GM21825 (cell line): ENCODE results near the gene FTO.

ENCODE experiments used
- ATAC-seq: cut with Tn5 transposase; IDR thresholded peaks from one replicate; pipeline ENCODE4 v1.9.1; 2021; ENCODE audit warnings: mild to moderate bottlenecking, moderate library complexity; ENCODE audit not compliant: unreplicated experiment

FTO gene

DNA sequence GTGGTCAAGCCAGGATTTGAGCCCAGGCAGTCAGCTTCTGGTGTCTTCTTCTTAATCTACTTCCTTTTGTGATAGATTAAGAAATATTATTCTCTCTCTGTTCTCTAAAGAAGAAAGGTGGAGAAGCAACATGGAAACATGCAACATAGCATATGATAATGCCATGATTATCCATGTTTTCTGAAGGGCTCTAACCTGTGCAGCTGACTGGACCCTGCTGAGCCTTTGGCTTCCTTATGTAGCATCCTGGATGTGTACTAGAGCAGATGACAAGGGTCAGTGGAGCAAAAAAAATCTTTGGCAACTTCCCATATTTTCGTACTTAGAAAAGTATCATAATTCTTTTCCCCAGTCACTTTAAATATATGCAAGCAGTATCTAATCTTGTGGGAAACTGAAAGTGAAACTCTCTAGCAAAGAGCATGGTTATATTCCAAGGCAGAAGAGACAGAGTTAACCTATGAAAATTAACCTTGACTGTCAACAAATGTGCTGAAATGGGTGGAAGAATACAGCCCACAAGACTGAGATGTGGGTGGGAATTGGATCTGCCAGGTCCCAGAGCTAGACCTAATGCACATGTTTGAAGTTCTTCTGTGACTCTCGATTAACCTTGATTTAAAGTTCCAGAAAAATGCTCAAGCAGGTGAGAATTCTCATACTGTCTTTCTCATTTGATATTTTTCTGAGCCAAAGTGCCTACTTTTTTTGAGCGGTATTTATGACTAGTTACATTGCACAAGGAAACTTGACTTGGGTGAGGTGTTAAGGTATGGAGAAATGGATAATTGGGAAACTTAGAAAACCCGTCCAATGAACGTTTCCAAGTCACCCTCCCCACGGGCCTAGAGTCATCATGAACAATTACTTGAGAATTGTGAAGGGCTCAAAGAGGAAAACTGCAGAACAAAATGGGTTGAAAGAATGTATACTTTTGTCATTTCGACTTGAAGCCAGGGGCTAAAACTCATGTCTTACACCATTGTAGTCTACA is 248.6 kb downstream of the FTO start:
- ATAC-seq = peak; percentile 66

GRCh38 chr16:53953336-53953735 is 249.4 kb downstream of the FTO start:
- no peak for ATAC-seq

DNA sequence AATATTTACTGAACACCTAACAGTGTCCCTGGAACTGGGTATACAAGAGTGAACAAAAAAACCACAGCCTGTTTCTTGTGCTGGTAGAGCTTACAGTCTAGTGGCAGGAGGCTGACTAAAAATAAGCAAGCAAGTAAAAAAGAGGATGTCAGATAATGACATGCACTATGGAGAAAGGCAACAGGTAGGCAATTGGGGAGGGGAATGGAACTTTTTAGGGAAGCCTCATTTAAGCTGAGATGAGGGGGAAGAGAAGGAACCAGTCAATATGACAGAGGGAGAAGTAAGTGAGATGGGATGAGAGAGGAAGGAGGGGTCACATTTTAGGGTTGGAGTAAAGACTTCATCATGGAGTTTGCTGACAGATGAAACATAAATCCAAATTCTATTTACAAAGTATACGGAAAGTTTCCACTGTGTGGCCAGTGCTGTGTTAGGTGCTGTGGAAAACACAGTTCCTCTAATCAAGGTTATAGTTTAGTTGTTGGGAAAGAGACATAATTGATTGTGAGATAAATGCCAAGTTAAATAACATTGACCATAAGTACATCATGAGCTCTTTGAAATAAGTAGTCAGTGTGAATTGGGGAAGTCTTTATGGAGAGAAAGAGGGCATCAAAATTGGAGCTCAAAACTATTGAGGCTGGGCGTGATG is 251.4 kb downstream of the FTO start:
- ATAC-seq = no peak

- no peak for ATAC-seq
These were observed 254.5 kb downstream of the FTO start for GRCh38 chr16:53958341-53958880.

- no peak for ATAC-seq
These were observed 256.3 kb downstream of the FTO start for GRCh38 chr16:53960050-53960812.

DNA sequence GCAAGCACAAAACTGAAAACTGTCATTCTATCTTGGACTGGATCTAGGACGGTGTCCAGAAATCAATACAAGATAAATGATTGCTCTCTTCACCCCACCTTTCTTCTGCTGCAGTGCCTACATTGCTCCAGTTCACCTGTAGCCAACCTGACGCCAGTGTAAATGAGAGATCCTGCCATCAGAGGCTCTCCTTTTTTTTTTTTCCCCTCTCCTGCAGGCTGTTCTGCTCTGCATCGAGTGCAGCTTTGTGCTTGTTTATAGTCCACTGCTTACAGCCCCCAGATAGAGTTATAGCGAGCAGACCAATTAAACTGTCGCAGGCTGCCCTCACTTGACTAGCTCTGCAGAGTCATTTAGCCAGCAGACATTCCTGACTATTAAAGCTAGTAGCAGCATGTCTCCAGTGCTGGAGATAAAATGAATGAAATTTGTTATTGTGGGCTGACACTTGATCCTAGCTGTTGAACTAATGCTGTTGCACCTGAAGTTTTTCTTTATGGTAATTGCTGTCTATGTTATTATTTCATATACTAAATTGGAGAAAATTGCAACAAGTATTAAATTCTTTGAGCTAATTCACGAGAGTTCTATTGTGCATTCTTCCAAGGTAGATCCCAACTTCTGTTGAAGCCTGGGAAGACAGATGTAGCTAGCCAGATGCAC is 257.1 kb downstream of the FTO start:
- no peak for ATAC-seq

DNA sequence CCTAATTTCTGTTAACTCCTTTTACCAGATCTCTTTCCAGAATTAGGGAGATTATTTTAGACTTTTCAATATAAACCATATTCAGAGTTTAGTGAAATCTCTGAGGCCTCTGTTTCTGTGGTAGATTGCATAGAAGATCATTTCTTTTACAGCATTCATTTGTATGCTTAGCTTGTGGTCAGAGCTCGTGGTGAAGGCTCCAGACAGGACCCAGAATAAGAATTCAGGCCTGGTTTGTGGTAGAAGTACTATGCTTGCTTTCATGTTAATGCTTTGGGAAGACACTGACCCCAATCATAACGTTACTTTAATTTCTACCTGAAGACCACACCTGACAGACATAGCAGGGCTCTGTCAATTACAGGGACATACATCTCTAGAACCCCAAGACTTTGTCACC is 258.1 kb downstream of the FTO start:
- ATAC-seq = no peak

DNA sequence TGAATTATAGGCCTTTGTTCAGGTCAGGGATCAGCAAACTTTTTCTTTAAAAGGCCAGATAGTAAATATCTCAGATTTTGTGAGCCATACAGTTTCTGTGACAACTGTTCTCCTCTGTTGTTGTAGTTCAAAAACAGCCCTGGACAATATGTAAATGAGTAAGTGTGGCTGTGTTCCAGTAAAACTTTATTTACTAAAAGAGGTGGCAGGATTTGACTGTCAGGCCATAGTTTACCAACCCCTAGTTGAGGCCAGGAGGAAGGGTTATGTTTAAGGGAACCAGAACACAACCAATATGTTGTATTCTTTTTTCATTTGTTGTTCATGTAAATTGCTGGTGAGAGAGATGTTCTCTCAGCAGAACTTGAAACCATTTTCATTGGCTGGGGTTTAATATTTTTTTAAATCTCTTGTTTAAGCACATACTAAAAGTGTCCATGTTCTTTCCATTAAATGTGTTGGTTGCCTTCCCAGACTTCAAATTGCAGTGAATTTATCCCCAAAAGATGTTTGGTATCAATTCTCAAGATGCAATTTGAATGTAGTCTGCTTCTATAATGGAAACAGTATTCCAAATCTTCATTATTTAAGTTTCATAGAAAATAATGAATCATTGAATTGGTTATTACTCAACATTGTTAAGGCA is 260.3 kb downstream of the FTO start:
- no peak for ATAC-seq

GRCh38 chr16:53966821-53967571 is 263.0 kb downstream of the FTO start:
- no peak for ATAC-seq

DNA sequence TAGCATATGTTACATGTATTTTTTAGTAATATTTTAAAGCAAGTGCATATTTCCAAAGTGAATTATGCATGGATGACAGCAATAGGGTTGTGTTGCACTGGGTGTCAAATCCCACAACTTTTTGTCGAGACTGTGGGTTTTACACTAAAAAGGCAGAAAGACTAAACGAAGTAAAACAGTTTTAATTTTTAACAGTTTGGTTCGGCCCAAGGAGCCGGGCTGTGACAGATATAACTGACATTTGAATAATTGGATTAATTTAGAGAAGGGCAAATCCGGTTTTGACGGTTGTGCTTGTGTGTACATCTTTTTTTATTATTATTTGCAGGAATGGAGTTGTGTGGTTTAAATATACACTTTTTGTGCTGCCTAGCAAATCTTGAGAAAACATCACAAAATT is 263.6 kb downstream of the FTO start:
- ATAC-seq = no peak

GRCh38 chr16:53968454-53968853 is 264.5 kb downstream of the FTO start:
- ATAC-seq = no peak

- ATAC-seq = no peak
These were observed 264.9 kb downstream of the FTO start for GRCh38 chr16:53968896-53969295.

DNA sequence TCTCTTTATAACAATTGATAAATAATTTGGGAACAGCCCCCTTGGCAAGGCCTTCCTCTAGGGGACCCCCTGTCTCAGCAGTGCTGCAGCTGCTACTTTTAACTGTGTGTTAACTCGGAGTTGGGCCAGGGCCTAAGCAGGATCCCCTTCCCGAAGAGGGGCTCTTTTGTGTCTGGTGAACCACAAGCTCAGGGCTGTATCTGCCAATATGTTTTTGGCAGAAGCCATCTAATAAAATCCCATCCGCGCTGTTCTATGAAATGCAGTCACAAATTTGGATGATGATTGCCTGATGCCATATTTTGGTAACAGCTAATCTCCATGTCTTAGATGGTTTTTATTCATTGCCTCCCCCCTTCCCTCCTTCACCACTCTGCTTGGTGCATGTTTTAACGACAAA is 267.7 kb downstream of the FTO start:
- no peak for ATAC-seq

GRCh38 chr16:53973021-53973420 is 269.1 kb downstream of the FTO start:
- ATAC-seq = no peak

DNA sequence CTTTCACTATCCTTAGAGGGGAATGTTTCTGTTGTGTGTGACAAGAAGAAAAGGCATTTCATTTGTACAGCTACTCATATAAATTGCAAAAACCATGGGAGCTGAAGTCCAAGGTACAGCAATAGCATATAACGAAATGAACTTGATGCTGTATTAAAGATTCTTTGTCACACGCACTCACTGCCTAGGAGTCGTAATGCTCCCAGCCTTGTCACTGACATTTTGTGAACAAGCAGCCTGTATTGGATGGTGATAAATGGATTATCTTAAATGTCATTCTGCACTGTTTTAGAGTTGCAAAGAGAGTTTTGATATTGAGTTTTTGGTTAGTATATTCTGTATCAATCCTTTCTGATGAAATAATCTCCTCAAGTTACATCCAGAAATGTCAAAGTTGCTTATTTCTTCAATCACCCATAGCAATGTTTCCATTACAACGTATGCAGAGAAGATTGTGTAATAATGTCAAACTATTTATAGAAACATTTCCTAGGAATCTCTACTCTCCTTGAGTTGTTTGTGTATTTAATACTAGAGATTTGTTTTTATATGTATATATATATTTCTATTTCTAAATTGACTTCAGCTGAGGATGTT is 270.6 kb downstream of the FTO start:
- no peak for ATAC-seq

DNA sequence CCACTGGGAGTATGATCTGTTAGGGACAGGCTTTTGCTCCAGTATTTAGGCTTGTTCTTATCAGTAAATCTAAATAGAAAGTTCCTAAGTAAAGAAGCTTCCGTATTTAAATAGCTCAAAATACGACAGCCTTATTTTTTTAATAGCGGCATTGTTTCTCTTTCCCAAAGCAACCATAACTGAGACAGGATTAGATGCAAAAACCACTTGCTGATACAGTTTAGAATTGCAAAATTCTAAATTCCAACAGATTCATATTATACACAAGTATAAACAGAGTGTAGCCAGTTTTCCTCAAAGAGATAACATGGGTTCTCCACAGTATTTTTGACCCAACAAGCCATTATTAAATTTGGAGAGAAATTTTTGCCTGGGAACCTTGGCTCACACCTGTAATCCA is 276.7 kb downstream of the FTO start:
- ATAC-seq = no peak

GRCh38 chr16:53982631-53983042 is 278.7 kb downstream of the FTO start:
- no peak for ATAC-seq

GRCh38 chr16:53984936-53985335 is 281.0 kb downstream of the FTO start:
- no peak for ATAC-seq

- ATAC-seq = no peak
These were observed 281.9 kb downstream of the FTO start for GRCh38 chr16:53985861-53986260.
